Left ventricle myocardium inferior (tissue), 1 donor: Measurements from ENCODE around the gene SERTAD3. TPM values are rescaled to one million over a fixed set of nuclear protein-coding genes. Genes with fewer than 3 reads are reported as not detected.

Experiments
- DNase-seq: peaks from one replicate; pipeline ENCODE4 v3.0.0-alpha.2; 2020
- H3K27ac ChIP-seq: fragments of 200-600 bp; replicated peaks from 2 replicates; pipeline ENCODE4 v1.8.0; 2021
- H3K27me3 ChIP-seq: fragments of 200-600 bp; 2 replicates; pipeline ENCODE4 v1.8.0; 2021; ENCODE audit warnings: low read depth
- H3K36me3 ChIP-seq: fragments of 200-600 bp; 2 replicates; pipeline ENCODE4 v1.8.0; 2021
- H3K4me1 ChIP-seq: fragments of 200-600 bp; 2 replicates; pipeline ENCODE4 v1.8.0; 2021
- H3K4me3 ChIP-seq: fragments of 200-600 bp; 2 replicates; pipeline ENCODE4 v1.8.0; 2021; ENCODE audit warnings: mild to moderate bottlenecking, moderate library complexity
- H3K9me3 ChIP-seq: fragments of 200-600 bp; replicated peaks from 2 replicates; pipeline ENCODE4 v1.8.0; 2021
- CTCF ChIP-seq: fragments of 200-600 bp; IDR thresholded peaks from 2 replicates; pipeline ENCODE4 v1.8.0; 2021; ENCODE audit warnings: antibody characterized with exemption, mild to moderate bottlenecking, borderline replicate concordance
- intact Hi-C: fragments of 100-400 bp; cut with micrococcal nuclease; formaldehyde crosslinking; loops from one replicate; pipeline ENCODE4 v1.11.0; 2022
- total RNA-seq: library from RNA; stranded (reverse); fragmentation: NEBNext Ultra II Directional; extraction: Animal tissue kit (Norgen Biotek cat#: 25700); gene quantifications from one replicate; pipeline ENCODE4 v1.2.1, GENCODE V29; 2021
- donor health status: DM: no; HTN: yes; CAD: no; lungs with severe emphysema.

SERTAD3 gene
- total RNA-seq, 1 donor from 2014 or later, result 16.2 TPM

- H3K9me3 ChIP-seq, result no peaks in the 10 kb centered on the region
- no peak for TF ChIP-seq CTCF
- no peak for DNase-seq
- peaks cover 36% of the 10 kb centered on the region for H3K4me1 ChIP-seq
- H3K4me3 ChIP-seq, result no peak overlapping the region
- H3K27ac ChIP-seq, result no peak overlapping the region
- H3K27me3 ChIP-seq, result no peaks in the 10 kb centered on the region
- intact Hi-C loops, result no loop called here
- peaks cover 47% of the 10 kb centered on the region for H3K36me3 ChIP-seq
Measured at GRCh38 chr19:40445780-40446262, 1.7 kb upstream of the SERTAD3 start.

GRCh38 chr19:40444825-40445312 is 734 bp upstream of the SERTAD3 start:
- Histone ChIP-seq H3K4me1 (peaks cover 45% of the 10 kb centered on the region), H3K27ac (peak overlapping the region; percentile 99), H3K4me3 (peak overlapping the region; percentile 99), H3K27me3 (no peaks in the 10 kb centered on the region), H3K9me3 (no peaks in the 10 kb centered on the region), H3K36me3 (peaks cover 56% of the 10 kb centered on the region)
- intact Hi-C loops, result no loop called here
- TF ChIP-seq CTCF, result no peak
- DNase-seq, result no peak

GRCh38 chr19:40443131-40443999 is 770 bp downstream of the SERTAD3 start:
- no peak for TF ChIP-seq CTCF
- Histone ChIP-seq H3K27me3 (no peaks in the 10 kb centered on the region), H3K9me3 (no peaks in the 10 kb centered on the region), H3K27ac (peak overlapping the region; percentile 99), H3K4me3 (peak overlapping the region; percentile 99), H3K4me1 (peaks cover 47% of the 10 kb centered on the region), H3K36me3 (peaks cover 41% of the 10 kb centered on the region)
- intact Hi-C loops, result loop anchor here (1.0 kb wide), 1 partner anchor 18 kb away; the partner anchor contains the start of gene SERTAD1
- peak; percentile 100 for DNase-seq

DNA sequence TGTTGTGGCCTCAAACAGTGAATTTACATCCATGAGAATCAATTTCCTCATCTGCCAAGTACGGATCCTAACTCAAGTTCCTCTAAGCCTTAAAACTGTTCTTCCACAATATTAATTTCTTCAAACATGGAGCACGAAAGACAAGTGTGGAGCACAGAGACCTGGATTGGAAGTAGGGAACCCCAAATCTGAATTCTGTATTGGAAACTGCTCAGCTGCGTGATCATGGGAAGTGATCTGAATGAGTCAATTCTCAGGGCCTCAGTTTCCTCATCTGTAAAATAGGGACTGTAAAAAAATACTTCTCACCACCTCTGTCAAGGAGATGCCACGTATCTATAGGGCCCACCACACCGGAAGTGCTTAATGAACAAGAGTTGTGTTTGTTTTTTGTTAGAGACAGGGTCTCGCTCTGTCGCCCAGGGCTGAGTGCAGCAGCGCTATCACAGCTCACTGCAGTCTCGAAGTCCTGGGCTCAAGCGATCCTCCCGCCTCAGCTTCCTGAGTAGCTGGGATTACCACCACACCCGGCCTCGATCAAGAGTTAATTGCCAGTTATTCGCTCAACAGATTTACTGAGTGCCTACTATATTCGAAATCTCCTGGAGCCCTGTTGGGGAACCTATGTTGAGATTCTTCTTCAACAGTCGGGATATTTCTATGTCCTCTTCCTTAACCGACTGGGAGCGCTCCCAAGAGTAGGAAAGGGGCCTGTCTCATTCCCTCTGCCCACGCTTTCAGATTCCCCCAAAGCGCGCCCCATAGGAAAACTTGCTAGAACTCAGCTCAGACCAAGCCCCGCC is 1.6 kb downstream of the SERTAD3 start:
- Histone ChIP-seq H3K27ac (peak overlapping the region; percentile 99), H3K27me3 (no peaks in the 10 kb centered on the region), H3K36me3 (peaks cover 32% of the 10 kb centered on the region), H3K4me3 (peak overlapping the region; percentile 99), H3K4me1 (peaks cover 47% of the 10 kb centered on the region), H3K9me3 (no peaks in the 10 kb centered on the region)
- DNase-seq, result no peak
- TF ChIP-seq CTCF, result no peak
- intact Hi-C loops, result loop anchor here (1.0 kb wide), 1 partner anchor 17 kb away; the partner anchor contains the start of gene SERTAD1

GRCh38 chr19:40441719-40442253 is 2.3 kb downstream of the SERTAD3 start:
- Histone ChIP-seq H3K4me1 (peaks cover 47% of the 10 kb centered on the region), H3K4me3 (peak overlapping the region; percentile 99), H3K27me3 (no peaks in the 10 kb centered on the region), H3K36me3 (peaks cover 25% of the 10 kb centered on the region), H3K9me3 (no peaks in the 10 kb centered on the region), H3K27ac (peak overlapping the region; percentile 99)
- no peak for DNase-seq
- intact Hi-C loops, result no loop called here
- TF ChIP-seq CTCF, result no peak
